Smooth muscle cell (in vitro differentiated cells): ENCODE results near the gene PRR5L. TPM values are rescaled to one million over a fixed set of nuclear protein-coding genes. Genes with fewer than 3 reads are reported as not detected.

ENCODE experiments used
- DNase-seq: peaks from one replicate; lab custom pipeline; 2025; ENCODE audit not compliant: unreplicated experiment; lab: John Stamatoyannopoulos, UW
- H2AFZ ChIP-seq: fragments of 200-600 bp; sonication (generic); 2 replicates; pipeline ENCODE4 v1.6.0; 2016; ENCODE audit warnings: antibody characterized with exemption, low read depth, mild to moderate bottlenecking
- H3F3A ChIP-seq: fragments of 200-600 bp; sonication (generic); 2 replicates; pipeline ENCODE4 v1.6.0; 2017; ENCODE audit warnings: antibody characterized with exemption, low read depth
- H3K27ac ChIP-seq: fragments of 200-600 bp; sonication (generic); 2 replicates; pipeline ENCODE4 v1.5.1; 2016; ENCODE audit warnings: low read depth, mild to moderate bottlenecking
- H3K27me3 ChIP-seq: fragments of 200-600 bp; sonication (generic); 2 replicates; pipeline ENCODE4 v1.6.1; 2016; ENCODE audit warnings: low read depth, mild to moderate bottlenecking
- H3K36me3 ChIP-seq: fragments of 200-600 bp; sonication (generic); 2 replicates; pipeline ENCODE4 v1.5.1; 2016; ENCODE audit warnings: low read depth
- H3K4me1 ChIP-seq: fragments of 200-600 bp; sonication (generic); 2 replicates; pipeline ENCODE4 v1.5.1; 2016; ENCODE audit warnings: low read depth
- H3K4me2 ChIP-seq: fragments of 200-600 bp; sonication (generic); 2 replicates; pipeline ENCODE4 v1.6.0; 2016; ENCODE audit warnings: mild to moderate bottlenecking
- H3K4me3 ChIP-seq: fragments of 200-600 bp; sonication (generic); 2 replicates; pipeline ENCODE4 v1.5.1; 2016; ENCODE audit warnings: mild to moderate bottlenecking
- H3K79me2 ChIP-seq: fragments of 200-600 bp; sonication (generic); 2 replicates; pipeline ENCODE4 v1.6.0; 2016; ENCODE audit warnings: low read depth, mild to moderate bottlenecking
- H3K9ac ChIP-seq: fragments of 200-600 bp; sonication (generic); 2 replicates; pipeline ENCODE4 v1.6.0; 2016; ENCODE audit warnings: low read depth
- H3K9me3 ChIP-seq: fragments of 200-600 bp; sonication (generic); replicated peaks from 2 replicates; pipeline ENCODE4 v1.5.1; 2016; ENCODE audit warnings: low read depth
- H4K20me1 ChIP-seq: fragments of 200-600 bp; sonication (generic); 2 replicates; pipeline ENCODE4 v1.6.0; 2016; ENCODE audit warnings: low read depth
- CTCF ChIP-seq: fragments of 200-600 bp; sonication (generic); IDR thresholded peaks from 2 replicates; pipeline ENCODE4 v1.5.1; 2017; ENCODE audit warnings: borderline replicate concordance, mild to moderate bottlenecking, antibody characterized with exemption; ENCODE audit not compliant: insufficient read depth, poor library complexity, severe bottlenecking
- WGBS: methylation state at CpG from one replicate; pipeline ENCODE4 v1.1.7; 2016; ENCODE audit warnings: low lambda C conversion rate; 5-methylcytosine and 5-hydroxymethylcytosine counted together
- polyA plus RNA-seq: library from polyadenylated mRNA; unstranded; fragments of >200 nt; fragmentation: Nextera tagmentation; extraction: Ambion mirVana; gene quantifications from 2 replicates; pipeline ENCODE4 v1.2.1, GENCODE V29; 2016
- total RNA-seq: library from RNA; depleted of rRNA; stranded (reverse); fragments of >200 nt; gene quantifications from 2 replicates; pipeline ENCODE4 v1.2.3, GENCODE V29; 2014

PRR5L gene
- total and polyA plus RNA-seq, 2 experiments from 2014 or later, result 21.4 to 41.4 TPM

GRCh38 chr11:36349351-36350136 lies 53.5 kb downstream of the PRR5L start:
- Histone ChIP-seq H2AFZ (no peak overlapping the region), H3F3A (no peaks in the 10 kb centered on the region), H3K4me2 (no peak overlapping the region), H3K36me3 (no peaks in the 10 kb centered on the region), H3K79me2 (no peaks in the 10 kb centered on the region), H3K4me3 (no peak overlapping the region), H3K9me3 (no peaks in the 10 kb centered on the region), H3K27ac (no peak overlapping the region), H3K9ac (no peak overlapping the region), H3K27me3 (no peaks in the 10 kb centered on the region), H3K4me1 (no peaks in the 10 kb centered on the region), H4K20me1 (no peaks in the 10 kb centered on the region)
- TF ChIP-seq CTCF, result no peak
- WGBS, result 81% methylated on average over 8 of the region's 8 CpGs
- DNase-seq, result no peak

GRCh38 chr11:36350137-36350513 lies 54.0 kb downstream of the PRR5L start:
- Histone ChIP-seq H3K36me3 (no peaks in the 10 kb centered on the region), H3F3A (no peaks in the 10 kb centered on the region)
- WGBS, result 86% methylated on average over 1 of the region's 1 CpG

GRCh38 chr11:36352922-36353321 lies 56.8 kb downstream of the PRR5L start:
- Histone ChIP-seq H3K36me3 (no peaks in the 10 kb centered on the region), H3K27me3 (no peaks in the 10 kb centered on the region), H4K20me1 (no peaks in the 10 kb centered on the region), H3F3A (no peaks in the 10 kb centered on the region), H2AFZ (no peak overlapping the region), H3K9ac (no peak overlapping the region), H3K79me2 (no peaks in the 10 kb centered on the region), H3K4me2 (no peak overlapping the region), H3K9me3 (no peaks in the 10 kb centered on the region), H3K4me1 (no peaks in the 10 kb centered on the region), H3K4me3 (no peak overlapping the region), H3K27ac (no peak overlapping the region)
- DNase-seq, result no peak
- WGBS, result 92% methylated on average over 3 of the region's 3 CpGs
- TF ChIP-seq CTCF, result no peak

More at GRCh38 chr11:36350137-36350513, 54.0 kb downstream of the PRR5L start:
- no peak for TF ChIP-seq CTCF
- Histone ChIP-seq H2AFZ (no peak overlapping the region), H4K20me1 (no peaks in the 10 kb centered on the region), H3K79me2 (no peaks in the 10 kb centered on the region), H3K4me1 (no peaks in the 10 kb centered on the region), H3K4me3 (no peak overlapping the region), H3K9me3 (no peaks in the 10 kb centered on the region), H3K9ac (no peak overlapping the region), H3K27ac (no peak overlapping the region), H3K27me3 (no peaks in the 10 kb centered on the region), H3K4me2 (no peak overlapping the region)
- DNase-seq, result no peak
